HG02678 (cell line): Measurements from ENCODE around the gene CYP24A1.

ENCODE experiments used
- ATAC-seq: cut with Tn5 transposase; IDR thresholded peaks from one replicate; pipeline ENCODE4 v1.9.1; 2021; ENCODE audit warnings: mild to moderate bottlenecking, moderate library complexity; ENCODE audit not compliant: unreplicated experiment

CYP24A1 gene

DNA sequence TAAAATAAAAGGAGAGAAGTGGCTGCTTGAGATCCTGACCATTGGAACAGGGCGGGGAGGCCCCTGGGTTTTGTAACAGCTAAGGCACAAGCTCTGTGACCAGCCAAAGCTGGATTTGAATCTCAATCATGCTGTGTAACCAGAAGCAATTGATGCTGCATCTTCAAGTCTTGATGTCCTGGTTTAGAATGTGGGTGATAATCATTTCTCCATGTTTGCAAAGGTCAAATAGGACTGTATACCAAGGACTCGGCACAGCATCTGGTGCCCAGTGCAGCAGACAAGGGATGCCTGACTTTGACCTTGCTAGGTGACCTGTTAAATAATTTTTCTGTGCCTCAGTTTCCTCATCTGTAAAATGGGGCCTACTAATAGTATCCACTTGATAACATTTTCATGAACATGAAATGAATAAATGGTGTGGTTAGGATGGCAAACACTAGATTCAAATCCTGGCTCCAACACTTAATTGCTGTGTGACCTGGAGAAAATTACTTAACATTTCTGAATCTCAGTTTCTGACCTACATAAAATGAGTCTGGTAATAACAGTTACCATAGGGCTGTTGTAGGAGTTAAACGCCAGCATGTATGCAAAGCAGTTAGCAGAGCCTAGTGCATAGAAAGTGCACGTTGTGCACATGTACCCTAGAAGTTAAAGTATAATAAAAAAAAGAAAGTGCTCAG is 57.1 kb downstream of the CYP24A1 start:
- ATAC-seq = no peak

DNA sequence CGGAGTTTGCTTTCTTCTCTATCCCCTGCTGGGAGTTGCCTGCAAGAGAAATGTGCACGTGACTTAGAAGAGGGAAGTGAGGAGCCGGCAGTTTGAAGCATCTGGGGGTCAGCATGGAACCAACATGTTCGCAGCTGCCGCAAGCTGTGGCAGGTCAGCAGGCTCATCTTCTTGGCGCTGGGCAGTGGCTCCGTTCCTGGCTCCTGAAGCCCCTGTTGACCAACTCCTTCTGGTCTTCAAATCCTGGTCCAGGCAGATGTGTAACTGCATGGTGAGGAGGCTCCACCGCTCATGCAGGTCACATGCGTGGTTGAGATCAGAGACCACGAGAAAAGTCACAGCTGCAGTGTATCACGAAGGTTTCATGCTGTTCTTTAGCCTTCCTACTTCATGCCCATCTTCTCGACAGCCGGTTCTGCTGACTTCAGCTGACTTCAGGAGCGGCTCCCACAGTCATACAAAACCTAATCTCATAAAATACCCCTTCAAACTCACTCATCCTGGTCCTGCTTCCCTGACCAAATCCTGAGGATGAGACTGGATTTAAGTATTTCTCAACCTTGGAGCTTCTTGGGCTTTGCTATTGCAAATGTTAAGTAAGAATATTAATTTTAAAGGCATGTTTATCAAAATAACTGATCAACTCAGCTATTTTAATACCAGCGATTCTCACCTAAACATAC is 58.5 kb downstream of the CYP24A1 start:
- no peak for ATAC-seq

DNA sequence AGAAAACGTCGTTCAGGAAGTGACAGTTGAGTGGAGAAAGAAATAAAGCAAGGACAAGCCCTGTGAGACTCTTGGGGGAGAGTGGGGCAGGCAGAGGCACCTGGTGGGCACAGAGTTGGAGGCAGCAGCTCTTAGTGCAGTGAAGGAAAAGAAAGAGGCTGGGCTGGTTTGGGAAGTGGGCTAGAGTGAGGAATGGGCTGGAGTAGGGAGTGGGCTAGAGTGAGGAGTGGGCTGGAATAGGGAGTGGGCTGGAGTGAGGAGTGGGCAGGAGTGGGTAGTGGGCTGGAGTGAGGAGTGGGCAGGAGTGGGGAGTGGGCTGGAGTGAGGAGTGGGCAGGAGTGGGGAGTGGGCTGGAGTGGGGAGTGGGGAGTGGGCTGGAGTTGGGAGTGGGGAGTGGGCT is 59.7 kb downstream of the CYP24A1 start:
- ATAC-seq = no peak

DNA sequence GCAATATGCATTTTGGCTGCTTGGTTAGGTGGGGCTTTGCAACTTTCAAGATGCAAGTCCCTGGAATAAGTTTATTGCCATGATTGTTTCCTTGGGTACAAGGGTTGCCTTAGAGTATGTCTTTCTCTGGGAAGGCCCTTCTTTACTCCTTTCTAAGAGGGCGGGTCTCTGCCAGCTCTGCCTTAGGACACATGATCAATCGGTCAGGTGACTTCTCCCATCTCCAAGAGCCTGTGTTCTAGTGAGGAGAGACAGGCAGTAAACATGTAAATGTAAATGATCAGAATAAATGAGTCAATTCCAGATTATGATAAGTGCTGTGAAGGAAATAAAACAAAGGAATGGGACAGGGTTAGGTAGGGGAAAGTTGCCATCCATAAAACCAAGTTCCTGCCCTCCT is 60.2 kb downstream of the CYP24A1 start:
- no peak for ATAC-seq

DNA sequence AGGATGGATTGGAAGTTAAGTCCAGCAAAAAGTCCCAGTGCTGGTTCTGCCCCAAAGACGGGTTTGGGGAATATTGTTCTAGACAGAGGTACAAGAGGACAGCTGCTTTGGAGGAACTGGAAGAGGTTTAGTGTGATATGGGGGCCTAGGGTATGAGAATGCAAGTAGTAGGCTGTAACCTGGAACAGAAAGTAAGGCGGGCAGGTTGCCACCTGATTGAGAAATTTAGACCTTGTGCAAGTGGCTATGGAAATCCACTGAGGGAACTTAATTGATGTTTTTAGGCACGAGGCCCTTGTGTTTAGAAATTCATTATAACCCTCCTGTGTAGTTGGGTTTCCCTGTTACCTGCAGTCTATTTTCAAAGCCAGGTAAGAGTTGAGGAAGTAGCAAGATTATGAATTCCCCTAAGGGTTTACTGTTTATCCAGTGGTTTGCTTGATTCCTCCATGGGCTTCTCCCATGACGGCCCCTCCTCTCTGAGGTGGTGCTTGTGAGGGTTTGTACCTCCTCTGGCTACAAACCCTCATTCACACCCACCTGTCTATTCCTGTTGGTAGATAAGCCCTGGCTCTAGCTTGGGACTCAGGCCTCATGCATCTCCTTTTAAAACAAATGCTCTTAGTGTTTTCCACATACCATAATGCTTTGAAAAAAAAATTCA is 61.4 kb downstream of the CYP24A1 start:
- no peak for ATAC-seq

DNA sequence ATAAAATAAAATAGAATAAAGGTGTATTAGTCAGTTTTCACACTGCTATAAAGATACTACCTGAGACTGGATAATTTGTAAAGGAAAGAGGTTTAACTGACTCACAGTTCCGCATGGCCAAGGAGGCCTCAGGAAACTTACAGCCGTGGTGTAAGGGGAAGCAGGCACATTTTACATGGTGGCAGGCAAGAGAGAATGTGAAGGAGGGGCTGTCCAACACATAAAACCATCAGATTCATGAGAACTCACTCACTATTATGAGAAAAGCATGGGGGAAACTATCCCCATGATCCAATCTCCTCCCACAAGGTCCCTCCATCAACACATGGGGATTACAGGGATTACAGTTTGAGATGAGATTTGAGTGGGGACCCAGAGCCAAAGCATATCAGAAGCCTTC is 62.3 kb downstream of the CYP24A1 start:
- no peak for ATAC-seq

DNA sequence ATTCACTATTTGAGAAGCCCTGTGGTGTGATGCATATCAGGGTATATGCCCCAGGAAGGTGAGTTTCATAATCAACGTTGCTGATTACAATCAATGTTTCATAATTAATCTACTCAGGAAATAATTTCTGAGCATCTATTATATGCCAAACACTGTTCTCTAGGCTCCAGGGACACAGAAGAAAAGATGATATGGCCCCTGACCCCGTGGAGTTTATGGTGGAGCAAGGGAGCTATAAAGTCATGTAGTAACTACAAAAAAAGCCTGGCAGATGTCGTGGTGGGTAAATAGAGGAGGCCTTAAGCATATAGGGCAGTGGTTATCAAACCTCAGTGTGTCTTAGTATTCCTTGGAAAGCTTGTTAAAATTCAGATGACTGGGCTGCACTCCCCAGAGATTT is 63.3 kb downstream of the CYP24A1 start:
- ATAC-seq = no peak

DNA sequence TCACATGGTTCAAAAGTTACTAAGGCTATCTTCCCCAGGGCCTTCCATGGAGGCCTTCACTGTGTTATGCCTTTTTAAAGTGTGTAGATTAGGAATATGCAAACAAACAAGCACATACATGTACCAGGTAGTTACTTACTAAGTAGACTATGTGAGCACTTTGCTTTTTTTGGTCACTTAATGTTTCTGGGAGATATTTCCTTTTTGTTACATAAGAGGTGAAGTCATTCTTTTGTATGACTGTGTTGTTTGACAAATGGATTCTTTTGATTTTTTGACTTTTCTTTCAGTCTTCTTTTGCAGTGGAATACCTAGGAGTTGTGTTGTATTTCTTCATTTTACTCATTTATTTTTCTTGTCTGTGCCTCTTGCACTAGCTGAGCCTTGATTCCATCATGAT is 63.7 kb downstream of the CYP24A1 start:
- no peak for ATAC-seq

DNA sequence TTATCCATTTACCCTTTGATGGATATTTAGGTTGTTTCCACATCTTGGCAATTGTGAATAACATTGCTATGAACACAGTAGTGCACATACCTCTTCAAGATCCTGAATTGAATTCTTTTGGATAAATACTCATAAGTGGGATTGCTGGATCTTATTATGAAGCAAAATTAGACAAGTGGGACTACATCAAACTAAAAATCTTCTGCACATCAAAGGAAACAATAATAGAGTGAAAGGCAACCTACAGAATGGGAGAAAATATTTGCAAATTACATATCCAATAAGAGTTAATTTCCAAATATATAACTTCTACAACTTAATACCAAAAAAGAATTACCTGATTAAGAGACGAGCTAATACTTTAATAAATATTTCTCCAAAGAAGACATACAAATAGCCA is 65.0 kb downstream of the CYP24A1 start:
- no peak for ATAC-seq

DNA sequence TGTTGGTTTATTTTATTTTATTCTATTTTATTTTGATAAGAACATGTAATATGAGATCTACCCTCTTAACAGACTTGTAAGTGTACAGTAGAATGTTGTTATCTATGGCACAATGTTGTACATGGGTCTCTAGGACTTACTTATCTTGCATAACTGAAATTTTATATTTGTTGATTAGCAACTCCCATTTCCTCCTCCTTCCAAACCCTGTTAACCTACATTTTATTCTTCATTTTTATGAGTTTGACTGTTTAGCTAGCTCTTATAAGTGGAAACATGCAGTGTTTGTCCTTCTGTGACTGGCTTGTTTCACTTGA is 65.5 kb downstream of the CYP24A1 start:
- no peak for ATAC-seq

DNA sequence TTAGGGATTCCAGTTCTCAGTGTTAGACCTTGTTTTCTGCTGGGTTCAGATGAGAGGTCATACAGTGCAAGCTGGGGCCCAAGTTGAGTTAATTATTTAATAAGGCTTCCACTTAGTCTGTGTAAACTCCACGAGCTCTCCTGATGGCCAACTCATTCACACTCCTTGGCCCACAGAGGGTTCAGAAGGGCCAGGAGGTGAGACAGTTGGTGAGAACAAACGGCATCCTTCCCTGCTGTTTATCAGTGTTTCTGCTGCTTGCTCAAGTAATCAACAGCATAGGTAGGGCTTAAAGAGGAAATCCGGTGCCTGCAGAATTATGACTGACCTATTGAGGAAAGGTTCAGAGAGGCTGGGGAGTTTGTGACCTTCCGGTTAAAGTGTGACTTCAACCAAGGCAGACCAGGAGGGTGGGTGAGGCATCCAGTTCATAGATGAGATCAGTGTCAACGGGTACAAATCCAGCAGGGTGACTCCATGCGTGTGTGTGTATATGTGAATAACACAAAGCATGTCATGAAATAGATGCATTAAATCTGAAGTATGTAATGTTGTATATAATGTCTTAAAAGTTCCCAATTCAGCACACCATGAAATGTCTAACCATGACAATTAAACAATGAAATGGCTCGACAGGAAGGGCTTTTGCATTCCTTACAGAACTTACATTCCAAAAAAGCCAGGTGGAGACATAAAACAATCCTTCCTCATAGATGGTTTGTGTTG is 66.0 kb downstream of the CYP24A1 start:
- ATAC-seq = no peak

DNA sequence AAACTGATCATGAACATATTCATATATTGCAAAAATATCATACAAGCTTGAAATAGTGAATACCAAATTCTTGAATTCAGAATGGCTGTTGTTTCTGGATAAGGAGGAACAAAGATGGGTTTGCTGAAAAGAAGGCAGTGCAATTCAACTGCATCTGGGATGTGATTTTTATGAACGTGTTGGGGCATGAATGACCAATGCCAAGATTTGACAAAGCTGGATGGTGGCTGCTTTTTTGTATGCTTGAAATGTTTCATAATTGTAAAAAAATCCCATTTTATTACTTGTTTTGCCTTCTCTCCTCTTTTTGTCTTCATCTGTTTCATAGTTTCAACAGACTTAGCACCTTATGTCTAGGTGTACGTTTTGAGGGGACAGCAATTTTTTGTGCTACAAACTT is 66.6 kb downstream of the CYP24A1 start:
- no peak for ATAC-seq

DNA sequence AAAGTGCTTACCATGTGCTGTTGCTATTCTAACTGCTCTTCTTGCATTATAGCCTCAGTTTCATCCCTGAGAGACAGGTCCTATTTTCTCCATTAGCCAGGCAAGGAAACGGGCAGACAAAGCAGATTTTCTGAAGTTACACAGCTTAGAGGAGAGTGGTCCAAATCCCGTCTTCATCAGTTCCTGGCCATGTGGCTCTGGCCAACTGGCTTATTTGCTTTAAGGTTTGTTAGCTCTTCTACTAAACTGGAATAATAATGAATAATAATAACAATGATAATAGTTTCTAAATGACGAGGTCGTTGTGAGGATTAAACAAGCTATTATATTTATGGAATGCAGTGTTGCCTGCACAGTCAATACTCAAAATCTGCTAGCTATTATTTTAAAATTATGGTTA is 67.6 kb downstream of the CYP24A1 start:
- no peak for ATAC-seq

DNA sequence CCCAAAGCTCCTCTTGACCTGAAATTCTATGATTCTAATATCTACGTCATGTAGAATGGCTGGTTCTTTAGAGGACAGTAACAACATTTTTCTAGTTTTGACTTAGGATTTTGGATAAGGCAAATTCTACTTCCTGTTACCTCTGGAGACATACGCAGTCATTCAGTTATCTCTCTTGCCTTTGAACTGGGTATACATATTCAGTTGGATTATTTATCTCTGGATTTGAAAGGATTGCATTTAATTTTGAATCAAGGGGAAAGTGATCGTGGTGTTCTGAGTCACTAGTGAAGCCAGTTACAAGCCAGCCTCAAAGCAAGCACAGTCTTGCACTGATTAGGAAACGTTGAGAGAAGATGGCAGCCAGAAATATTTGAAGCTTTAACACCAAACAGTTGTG is 68.1 kb downstream of the CYP24A1 start:
- ATAC-seq = no peak

DNA sequence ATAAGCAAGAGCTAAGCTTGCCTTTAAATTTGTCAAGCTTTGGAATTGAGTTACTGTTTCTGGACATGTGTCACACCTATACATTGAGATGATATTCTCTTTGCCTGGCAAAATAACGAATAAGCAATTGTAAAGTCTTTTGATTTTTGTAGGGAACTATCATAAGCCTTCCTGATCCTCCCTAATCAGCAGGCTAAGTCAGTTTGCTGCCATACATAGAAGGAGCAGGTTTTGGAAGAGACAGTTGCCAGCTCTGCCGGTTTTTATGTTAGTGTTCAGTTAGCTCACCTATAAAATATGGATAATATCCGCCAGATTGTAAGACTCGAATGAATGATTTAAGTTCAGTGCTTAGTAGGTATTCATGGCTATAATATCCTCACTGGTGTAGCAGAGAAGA is 69.0 kb downstream of the CYP24A1 start:
- no peak for ATAC-seq

DNA sequence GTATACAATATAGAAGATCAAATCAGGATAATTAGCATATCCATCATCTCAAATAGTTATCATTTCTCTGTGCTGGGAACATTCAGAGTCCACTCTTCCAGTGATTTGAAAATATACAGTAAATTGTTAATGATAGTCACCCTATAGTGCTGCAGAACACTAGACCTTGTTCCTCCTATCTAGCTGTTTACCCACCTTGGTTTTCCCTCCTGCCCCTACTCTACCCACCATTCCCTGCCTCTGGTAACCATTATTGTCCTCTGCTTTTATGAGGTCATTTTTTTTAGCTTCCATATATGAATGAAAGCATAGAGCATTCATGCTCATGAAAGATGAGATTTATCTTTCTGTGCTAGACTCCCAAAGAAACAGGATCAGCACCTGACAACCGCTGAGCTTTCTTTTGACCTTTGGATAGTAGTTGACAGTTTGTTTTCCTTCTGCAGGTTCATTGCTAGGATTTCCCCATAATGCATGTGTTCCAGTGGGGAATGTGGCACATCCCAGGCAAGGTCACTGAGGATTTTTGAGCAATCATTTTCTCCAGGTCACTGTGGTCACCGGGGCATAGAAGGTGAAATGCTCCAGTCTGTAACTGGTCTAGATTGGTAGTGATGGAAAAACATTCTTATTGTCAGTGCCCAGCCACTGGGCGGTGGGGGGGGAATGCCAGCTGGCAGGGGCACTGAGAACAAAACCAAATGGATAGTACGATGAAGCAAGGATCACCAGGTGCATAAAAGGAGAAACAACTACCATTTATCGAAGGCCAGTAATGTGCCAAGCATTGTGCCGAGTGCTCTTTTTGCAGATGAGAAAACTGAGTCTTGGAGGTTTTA is 69.8 kb downstream of the CYP24A1 start:
- no peak for ATAC-seq
